OCI-LY7 (cell line): ENCODE results near the gene MORN1.

ENCODE experiments used
- CTCF ChIP-seq: fragments of 200-600 bp; sonication (generic); conservative IDR thresholded peaks from 2 replicates; pipeline ENCODE4 v1.5.1; 2014; ENCODE audit warnings: mild to moderate bottlenecking, antibody characterized with exemption, low read length, moderate library complexity, mixed read lengths
- EZH2phosphoT487 ChIP-seq: fragments of 200-600 bp; sonication (generic); IDR thresholded peaks from 2 replicates; pipeline ENCODE4 v1.6.1; 2018; ENCODE audit warnings: low read depth, borderline replicate concordance, mild to moderate bottlenecking, mixed run types, antibody characterized with exemption, low read length, moderate library complexity, mixed read lengths

DNA sequence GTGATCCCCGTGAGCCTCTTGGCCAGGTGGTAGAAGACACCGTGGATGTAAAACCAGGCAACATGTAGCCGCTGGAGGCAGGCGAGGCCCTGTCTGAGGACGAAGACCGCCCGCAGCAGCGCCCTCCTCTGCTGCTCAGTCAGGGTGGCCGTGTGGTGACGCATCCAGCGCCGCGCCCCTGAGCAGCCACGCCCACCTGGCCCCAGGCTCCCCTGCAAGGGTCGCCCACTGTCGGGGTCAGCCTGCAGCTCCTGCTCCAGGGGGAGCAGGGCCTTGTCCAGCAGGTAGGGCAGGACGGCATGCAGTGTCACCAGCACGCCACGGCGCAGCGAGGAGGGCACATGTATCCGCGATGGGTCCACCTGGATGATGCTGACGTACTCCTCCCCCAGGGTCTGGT lies 17.1 kb upstream of the MORN1 start:
- no peak for TF ChIP-seq CTCF
- TF ChIP-seq EZH2phosphoT487 = no peak
